ENCODE results near the gene STYK1.
"Not testable (repeated sequence)": the region's sequence is repeated elsewhere in the genome, so short reads cannot be mapped to it uniquely, and the experiment has no call there.

The STYK1 gene

DNA sequence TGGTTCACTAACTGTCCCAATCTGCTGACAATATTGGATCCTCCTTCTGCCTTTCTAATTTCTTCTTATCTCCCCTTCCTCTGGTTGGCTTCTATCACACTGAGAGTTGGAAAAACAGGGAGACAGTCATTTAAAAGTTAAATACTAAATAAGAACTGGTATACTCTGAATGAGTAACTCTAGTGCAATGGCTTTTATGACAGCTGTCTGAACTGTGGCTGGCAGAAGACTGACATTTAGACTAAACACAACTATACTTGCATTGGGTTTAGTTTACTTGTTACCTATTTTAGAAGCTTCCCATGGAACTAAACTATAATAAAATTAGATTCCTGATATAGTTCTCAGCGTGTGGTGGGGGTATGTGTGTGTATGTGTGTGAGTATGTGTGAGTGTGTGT is 52.6 kb downstream of the STYK1 start:
- no peak for DNase-seq (ENCODE audit: low read depth in 2 of 2)

DNA sequence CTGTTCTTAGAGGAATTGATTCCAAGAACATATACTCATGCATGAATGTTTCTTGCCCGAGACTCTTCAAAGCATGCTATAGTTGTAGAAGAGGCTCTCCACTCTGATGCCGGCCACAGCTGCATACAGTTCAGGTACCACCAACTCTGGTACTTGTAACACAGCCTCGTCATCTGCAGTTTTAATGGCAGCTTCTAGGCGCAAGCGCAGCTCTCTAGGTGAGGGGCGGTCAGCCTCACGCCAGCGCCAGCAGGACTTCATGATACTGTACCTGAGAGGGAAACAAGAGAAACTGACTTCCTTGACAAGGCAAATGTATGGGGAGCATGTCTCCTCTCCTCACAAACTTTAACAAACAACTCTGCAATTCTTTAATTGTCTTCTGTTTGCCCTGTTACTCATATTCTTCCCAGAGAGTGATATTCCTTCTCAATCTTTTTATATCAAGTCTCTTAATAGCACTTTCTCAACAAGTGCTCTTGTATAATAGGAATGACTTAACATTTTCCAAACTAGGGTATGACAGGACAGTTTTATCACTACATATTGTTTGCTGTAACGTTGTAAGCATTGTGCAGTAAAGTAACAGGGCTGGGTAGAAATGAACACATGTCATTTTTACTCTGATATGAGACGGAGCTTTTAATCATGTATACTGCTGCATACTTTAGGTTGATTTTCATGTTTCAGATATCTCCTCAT is 53.6 kb downstream of the STYK1 start:
- no peak for DNase-seq (ENCODE audit: low read depth in 2 of 2)

DNA sequence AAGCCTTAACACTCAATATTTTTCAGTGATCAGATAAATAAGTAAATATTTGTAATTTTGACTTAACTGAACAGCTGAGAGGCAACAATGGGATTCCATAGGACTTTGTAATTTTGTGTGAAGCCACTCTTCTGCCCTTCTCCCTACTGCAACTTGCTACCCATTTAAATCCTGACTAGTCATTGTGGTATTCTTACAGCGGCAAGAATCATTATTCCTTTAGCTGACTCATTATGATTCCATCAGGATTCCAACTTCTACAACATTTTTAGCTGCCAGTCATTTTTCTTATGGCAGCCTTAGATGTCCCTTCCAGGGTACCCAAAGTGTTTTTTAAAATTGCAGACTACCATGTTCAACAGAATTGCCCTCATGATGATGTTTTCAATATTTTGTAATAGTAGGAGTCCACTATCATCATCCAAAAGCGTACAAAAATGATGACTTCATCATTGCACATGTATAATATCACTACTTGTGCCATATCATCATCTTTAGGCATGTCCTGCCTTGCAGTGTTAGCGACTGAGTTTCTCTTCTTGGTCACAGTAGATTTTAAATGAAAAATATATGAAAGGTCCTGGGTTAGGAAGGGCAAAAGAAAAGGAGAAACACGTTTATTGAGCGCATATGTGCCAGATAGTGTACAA is 55.4 kb downstream of the STYK1 start:
- no peak for DNase-seq (ENCODE audit: low read depth in 2 of 2)

DNA sequence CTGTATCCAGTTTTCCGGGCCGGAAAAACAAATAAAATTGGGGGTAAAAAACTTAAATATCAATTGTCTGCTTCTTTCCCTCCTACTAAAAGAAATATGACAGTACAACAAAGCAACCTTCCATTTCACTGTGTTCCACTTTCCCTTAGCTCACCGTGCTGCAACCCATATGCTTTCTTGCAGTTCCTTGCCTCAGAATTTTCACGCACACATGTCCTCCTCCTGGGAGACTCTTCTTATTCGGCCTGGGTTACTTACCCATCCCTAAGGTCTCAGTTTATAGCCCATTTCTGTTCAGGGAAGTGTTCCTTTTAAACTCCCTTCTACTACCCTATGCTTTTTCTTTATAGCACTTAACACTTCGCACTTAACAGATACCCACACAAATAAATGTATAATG is 56.0 kb downstream of the STYK1 start:
- no peak for DNase-seq (ENCODE audit: low read depth in 2 of 2)

DNA sequence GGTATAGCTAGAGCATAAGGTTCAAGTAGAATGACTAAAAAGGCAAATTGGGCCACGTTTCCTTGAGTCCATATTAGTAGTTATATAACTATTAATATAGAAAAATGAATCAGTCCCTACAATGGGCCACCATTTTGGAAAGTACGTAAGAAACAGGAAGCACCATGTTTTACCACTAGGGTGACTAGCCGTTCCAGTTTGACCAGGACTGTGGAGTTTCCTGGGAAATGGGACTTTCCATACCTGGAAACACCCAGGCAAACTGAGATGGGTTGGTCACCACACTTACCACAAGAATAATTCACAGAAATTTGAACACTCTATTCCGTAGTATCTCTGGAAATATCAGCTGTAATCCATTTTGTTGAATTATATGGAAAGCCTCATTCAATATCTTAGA is 58.3 kb downstream of the STYK1 start:
- DNase-seq (ENCODE audit: low read depth in 2 of 2) = no peak

DNA sequence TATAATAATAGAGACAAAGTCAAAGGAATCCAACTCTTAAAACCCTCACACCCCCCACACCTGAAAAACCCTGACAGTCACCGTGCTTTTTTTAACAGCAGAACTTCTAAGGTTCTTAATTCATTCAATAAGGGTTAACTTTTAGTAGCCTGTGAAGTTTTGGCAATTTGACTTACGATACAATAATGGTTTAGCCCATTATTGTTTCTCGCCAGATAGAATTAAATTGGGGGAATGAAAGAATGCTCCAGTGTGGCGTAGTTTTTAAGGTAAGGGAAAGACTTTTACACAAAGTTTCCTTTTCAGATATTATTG is 59.8 kb downstream of the STYK1 start:
- no peak for DNase-seq (ENCODE audit: low read depth in 2 of 2)

DNA sequence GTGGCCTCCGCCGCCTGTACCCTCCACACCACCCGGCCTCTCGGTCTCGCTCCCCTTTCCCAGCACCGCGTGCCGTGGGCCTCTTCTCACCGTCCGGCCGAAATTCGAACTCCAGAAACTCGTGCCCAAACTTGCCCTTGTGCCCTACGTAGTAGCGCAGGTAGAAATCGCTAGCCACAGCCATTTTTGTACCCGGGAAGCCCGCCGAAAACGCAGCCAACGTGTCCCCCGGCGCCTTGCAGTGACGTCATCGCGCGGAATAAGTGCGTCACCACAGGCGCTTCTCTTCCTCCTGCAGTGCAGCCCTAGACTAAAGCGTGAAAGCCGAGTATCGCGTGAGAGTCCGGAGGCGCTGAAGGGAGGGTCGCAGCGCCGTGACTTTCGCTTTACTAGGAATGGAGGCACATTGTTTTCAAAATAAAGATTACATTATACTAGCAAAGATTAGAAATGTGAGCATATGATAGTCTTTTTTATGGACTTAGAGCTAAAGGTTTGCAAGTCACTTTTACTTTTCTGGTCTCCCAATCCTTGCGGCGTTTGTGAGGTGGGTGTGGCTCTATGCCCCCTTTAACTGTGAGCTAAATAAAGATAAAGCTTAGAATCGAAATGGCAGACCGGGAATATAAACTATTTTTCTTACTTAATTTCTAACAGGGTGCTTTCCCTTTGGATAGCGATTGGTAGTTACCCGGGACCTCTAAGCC is 60.4 kb downstream of the STYK1 start, which contains the start of gene MAGOHB:
TSS of gene MAGOHB (minus strand) at position 261 of the 707 bp plus-strand sequence. CDS start at position 184, 77 bp downstream.
- peak; percentile 97 to 99 for DNase-seq (ENCODE audit: low read depth in 2 of 2)

DNA sequence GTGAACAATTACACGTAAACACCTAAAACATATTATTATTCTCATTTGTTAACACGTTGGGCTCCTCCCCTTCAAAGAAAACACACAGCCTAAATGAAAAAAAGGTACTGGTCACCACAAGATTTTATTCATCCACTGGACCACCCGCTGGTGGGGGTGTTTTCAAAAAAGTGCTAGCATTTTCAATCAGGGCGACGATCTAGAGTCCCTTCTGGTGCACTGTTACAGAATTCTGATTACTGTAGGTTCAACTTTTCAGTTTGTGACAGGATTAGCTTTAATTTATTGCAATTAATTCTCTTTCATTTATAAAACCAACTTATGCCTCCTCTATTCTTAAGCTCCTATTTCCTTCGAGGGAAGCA is 60.9 kb downstream of the STYK1 start:
- DNase-seq (ENCODE audit: low read depth in 2 of 2) = no peak

DNA sequence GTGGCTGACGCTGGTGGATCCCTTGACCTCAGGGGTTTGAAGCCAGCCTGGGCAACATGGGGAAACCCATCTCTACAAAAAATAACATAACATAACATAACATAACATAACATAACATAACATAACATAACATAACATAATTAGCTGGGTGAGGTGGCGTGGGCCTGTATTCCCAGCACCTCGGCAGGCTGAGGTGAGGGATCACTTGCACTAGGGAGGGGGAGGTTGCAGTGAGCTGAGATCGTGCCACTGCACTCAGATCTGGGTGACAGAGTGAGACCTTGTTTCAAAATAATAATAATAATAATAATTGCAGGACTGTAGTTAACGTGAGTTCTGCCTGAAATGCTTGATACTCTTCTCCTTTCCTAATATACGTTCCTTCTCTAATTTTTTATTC is 61.7 kb downstream of the STYK1 start:
- DNase-seq (ENCODE audit: low read depth in 2 of 2) = no peak

DNA sequence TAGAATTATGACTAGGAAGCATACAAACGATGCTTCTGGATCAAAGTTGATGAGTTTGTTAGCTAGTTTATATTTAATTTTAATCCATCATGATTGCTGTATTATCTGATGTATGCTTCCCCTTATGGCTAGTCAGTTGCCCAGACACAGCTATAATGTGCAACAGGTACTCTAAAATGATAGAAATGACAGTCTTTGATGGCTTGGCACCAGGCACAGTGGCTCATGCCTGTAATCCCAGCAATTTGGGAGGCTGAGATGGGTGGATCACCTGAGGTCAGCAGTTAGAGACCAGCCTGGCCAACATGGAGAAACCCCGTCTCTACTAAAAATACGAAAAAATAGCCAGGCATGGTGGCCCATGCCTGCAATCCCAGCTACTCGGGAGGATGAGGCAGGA is 62.6 kb downstream of the STYK1 start:
- not testable (repeated sequence) for DNase-seq (ENCODE audit: low read depth in 2 of 2)

DNA sequence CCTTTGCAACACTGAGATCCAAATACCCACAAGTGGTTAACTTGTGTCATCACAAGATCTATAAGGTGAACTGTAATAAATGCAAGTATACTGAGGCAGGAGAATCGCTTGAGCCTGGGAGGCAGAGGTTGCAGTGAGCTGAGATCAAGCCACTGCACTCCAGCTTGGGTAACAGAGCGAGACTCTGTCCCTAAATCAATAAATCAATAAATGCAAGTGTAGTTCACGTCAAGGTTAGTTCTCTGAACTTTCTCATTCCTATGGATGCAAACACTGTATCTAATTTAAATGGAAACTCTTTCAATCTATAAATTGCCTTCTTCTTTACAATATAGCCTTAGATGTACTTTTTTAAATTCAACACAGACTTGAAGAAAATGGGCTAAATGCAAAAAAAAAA is 63.7 kb downstream of the STYK1 start:
- no peak for DNase-seq (ENCODE audit: low read depth in 2 of 2)

DNA sequence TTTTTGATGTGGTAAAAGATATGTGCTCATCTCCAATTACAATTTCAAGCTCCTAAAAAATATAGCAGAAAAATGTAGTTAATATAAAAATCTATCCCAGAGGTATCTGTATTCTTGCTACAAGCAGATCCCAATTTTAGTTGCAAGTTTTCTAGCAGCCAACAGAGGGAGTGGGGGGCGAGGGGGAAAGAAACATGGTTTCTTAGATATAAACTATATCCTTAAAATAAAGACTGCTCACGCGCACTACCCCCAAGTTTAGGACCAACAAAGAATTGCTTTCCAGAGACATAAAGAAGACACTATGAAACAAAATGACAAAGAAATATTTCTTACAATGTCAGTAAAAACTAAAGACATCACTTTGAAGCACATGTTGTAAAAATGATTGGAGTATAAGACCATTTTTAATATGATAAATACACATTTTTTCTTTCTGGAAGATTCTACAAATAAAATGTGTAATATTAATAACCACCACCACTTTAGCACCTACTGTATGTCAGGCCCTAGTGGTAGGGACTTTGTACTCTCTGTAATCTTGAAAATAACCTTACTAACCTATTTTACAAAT is 65.9 kb downstream of the STYK1 start:
- DNase-seq (ENCODE audit: low read depth in 2 of 2) = no peak

DNA sequence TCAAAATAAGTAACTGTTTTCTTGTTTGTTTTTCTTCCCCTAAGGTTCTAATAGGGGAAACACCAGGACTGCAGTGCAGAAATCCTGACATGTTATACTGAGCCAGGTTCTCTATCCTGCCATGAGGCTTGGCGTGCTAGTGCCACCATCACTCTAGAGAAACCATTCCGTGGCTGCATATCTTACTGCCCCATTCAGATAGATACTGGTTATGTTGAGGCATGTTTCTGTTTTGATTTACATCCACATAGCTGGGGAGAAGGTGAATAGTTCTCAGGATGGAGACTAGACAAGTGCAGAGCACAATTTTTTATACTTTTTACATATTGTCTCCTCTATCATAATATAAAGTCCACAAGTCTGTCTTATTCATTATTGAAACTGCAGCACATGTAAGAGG is 72.0 kb downstream of the STYK1 start:
- no peak for DNase-seq (ENCODE audit: low read depth in 2 of 2)

DNA sequence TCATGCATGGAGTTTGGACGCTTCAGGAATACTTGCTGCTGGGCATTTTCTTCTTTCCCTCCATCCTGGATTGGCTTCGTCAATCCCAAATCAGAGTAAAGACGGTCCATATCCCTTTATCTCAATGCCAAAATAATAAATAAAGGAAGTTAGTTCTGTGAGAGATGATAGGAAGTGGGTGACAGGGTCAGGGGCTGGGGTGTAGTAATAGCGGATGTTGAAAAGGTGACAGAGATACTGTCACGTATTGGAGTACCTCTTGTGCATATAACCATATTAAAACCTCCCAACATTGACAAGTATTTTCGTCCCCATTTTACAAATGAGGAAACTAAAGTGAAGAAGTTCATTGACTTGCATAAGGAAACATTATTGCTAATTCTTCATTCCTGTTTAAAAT is 72.9 kb downstream of the STYK1 start:
- DNase-seq (ENCODE audit: low read depth in 2 of 2) = no peak

DNA sequence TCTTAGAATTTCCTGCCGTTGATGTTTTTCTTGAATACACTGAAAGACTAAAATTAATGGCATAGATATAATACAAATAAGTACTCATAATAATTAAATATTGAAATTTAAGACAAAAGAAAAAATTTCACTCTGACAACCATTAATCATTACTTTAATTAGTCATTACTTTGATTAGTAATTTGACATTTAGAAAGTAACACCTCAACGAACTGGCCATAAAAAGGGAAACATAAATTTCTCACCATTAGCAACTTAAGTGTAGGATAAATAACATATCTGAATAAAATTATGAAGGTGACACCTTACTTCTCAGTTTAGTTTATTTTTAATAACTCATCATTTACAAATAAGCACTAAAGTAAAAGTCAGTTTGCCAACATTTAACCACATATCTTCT is 78.0 kb downstream of the STYK1 start:
- DNase-seq (ENCODE audit: low read depth in 2 of 2) = no peak

DNA sequence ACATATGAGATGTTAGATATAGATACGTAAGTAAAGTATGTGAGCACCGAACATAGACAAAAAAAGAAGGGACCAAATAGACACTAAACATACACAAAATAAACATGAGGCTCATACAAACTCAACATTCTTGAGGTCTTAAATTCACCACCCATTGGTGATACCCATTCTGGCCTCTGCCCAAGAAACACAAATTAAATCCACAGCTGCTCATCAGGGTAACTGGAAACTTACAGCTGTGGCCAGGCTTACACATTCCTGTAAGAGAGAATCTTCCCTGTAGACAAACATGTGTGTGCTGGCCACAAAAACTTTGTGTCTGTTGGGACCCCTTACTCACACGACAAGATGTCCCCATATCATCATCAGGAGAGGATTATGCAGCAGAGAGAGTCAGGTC is 82.9 kb downstream of the STYK1 start:
- no peak for DNase-seq (ENCODE audit: low read depth in 2 of 2)

DNA sequence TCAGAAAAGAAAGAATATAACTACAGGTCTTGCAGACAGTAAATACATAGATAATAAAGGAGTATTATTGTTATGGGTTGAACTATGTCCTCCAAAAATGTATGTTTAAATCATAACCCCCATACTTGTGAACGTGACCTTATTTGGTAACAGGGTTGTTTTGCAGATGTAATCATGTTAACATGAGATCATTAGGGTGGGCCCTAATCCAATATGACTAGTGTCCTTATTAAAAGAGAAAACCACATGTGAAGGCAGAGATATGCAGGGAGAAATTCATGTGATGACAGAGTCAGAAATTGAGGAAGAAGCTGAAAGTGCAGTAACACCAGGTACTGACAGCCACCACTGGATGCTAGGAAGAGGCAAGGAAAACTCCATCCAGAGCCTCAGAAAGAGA is 89.4 kb downstream of the STYK1 start:
- DNase-seq (ENCODE audit: low read depth in 2 of 2) = no peak

DNA sequence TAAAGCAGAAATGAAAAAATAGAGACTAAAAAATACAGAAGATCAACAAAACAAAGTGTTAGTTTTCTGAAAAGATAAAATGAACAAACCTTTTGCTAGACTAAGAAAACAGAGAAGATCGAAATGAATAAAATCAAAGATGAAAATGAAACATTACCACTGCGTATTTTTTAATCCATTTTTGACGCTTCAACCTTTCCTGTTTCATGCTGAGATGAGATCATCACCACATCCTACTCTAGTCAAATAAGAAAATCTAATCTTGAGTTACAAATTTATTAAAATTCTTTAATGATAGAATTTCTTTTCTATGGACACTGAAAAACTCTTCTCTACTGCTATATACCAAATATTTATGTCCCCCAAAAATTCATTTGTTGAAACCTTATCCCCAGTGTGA is 91.1 kb downstream of the STYK1 start:
- DNase-seq (ENCODE audit: low read depth in 2 of 2) = no peak

DNA sequence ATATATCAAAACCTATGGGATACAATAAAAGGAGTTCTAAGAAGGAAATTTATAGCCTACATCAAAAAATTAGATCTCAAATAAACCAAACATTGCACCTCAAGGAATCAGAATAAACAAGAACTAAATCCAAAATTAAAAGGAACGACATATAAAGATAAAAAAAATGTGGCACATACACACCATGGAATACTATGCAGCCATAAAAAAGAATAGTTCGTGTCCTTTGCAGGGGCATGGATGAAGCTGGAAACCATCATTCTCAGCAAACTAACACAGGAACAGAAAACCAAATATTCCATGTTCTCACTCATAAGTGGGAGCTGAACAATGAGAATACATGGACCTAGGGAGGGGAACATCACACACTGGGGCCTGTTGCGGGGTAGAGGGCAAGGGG is 91.7 kb downstream of the STYK1 start:
- DNase-seq (ENCODE audit: low read depth in 2 of 2) = not testable (repeated sequence)

DNA sequence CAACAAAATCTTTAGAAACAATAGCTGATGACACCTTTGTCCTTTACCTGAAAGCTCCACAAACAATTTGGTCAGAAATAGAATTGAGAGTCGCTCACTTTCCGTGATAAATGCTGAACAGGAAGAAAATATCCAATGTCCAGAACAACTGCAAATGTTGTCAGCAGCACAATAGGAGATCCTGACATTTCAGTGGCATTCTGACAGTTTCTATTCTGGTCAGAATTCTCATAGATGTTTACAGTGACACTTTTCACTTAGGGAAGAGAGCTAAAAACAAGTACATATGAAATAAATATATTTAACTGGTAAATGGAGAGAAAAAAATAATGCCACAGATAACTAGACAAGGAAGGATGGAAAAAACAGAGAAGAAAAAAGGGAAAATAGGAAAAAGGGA is 99.5 kb downstream of the STYK1 start:
- DNase-seq (ENCODE audit: low read depth in 2 of 2) = no peak

DNA sequence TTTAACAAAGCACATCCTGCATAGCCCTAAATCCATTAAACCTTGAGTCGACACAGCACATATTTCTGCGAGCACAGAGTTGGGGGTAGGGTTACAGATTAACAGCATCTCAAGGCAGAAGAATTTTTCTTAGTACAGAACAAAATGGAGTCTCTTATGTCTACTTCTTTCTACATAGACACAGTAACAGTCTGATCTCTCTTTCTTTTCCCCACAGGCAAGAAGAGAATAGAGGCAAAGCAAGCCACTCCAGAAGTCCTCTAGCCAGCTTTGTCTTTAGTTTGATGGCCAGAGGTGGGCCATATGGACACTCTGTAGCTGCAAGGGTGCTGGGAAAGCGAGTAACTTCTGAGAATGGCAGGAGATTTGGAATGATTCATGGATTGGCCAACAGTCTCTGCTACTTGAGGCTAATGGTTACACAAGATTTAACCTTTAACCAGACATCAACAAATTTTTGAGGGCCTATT is 101.8 kb downstream of the STYK1 start:
- not testable (repeated sequence) for DNase-seq (ENCODE audit: low read depth in 2 of 2)

DNA sequence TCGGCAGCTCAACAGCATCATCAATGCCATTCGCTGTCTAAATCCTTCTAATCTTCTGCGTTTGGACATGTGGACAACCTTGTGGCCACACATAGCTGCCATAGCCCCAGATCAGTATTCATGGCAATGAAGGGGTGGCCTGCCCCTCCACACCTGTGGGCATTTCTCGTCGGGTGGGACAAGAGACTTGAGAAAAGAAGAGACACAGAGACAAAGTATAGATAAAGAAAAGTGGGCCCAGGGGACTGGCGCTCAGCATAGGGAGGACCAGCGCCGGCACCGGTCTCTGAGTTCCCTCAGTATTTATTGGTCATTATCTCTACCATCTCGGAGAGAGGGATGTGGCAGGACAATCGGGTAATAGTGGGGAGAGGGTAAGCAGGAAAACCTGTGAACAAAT is 102.7 kb downstream of the STYK1 start:
- DNase-seq (ENCODE audit: low read depth in 2 of 2) = no peak
